ENCODE results near the gene TMEM82. TPM values are rescaled to one million over a fixed set of nuclear protein-coding genes. Genes with fewer than 3 reads are reported as not detected.

The TMEM82 gene
- total RNA-seq, 1 donor from 2014 or later: not detected

GRCh38 chr1:15758953-15759661 lies 16.8 kb downstream of the TMEM82 start:
- peak overlapping the region; percentile 94 for H3K4me3 Mint-ChIP-seq (ENCODE audit: unreplicated experiment)
- FAIRE-seq (no peak), DNase-seq (ENCODE audit: low read depth) (no peak)
- Histone ChIP-seq H3K4me2 (ENCODE audit: low read length) (peak overlapping the region; percentile 92), H3K9ac (ENCODE audit: low read length) (peak overlapping the region; percentile 92), H2AFZ (ENCODE audit: low read depth, low read length) (no peak overlapping the region), H3K4me3 (ENCODE audit: insufficient read depth, low read depth, low read length) (peak overlapping the region; percentile 79), H3K9me3 (ENCODE audit: insufficient read depth, low read depth, low read length) (no peaks in the 10 kb centered on the region), H4K20me1 (ENCODE audit: insufficient read depth, low read length) (peaks cover 33% of the 10 kb centered on the region), H3K36me3 (ENCODE audit: insufficient read depth, low read length) (no peaks in the 10 kb centered on the region), H3K27ac (ENCODE audit: low read depth, low read length) (peak overlapping the region; percentile 83), H3K4me1 (ENCODE audit: insufficient read depth, low read length) (peaks cover 23% of the 10 kb centered on the region), H3K27me3 (ENCODE audit: insufficient read depth, low read length) (no peaks in the 10 kb centered on the region), H3K79me2 (ENCODE audit: insufficient read depth, low read length) (peaks cover 51% of the 10 kb centered on the region)
- H3K9me3 Mint-ChIP-seq (ENCODE audit: unreplicated experiment): peaks cover 3% of the 10 kb centered on the region
- H3K36me3 Mint-ChIP-seq (ENCODE audit: low read depth, unreplicated experiment): peaks cover 14% of the 10 kb centered on the region
- peaks cover 4% of the 10 kb centered on the region for H3K27me3 Mint-ChIP-seq (ENCODE audit: low read depth, unreplicated experiment)
- no peak for TF ChIP-seq EZH2 (IDR thresholded peaks at IDR 0.05; ENCODE audit: insufficient read depth, low read length)
- TF ChIP-seq, protein P1, sequence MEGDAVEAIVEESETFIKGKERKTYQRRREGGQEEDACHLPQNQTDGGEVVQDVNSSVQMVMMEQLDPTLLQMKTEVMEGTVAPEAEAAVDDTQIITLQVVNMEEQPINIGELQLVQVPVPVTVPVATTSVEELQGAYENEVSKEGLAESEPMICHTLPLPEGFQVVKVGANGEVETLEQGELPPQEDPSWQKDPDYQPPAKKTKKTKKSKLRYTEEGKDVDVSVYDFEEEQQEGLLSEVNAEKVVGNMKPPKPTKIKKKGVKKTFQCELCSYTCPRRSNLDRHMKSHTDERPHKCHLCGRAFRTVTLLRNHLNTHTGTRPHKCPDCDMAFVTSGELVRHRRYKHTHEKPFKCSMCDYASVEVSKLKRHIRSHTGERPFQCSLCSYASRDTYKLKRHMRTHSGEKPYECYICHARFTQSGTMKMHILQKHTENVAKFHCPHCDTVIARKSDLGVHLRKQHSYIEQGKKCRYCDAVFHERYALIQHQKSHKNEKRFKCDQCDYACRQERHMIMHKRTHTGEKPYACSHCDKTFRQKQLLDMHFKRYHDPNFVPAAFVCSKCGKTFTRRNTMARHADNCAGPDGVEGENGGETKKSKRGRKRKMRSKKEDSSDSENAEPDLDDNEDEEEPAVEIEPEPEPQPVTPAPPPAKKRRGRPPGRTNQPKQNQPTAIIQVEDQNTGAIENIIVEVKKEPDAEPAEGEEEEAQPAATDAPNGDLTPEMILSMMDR (IDR thresholded peaks at IDR 0.05; ENCODE audit: insufficient read depth, low read depth, low read length): no peak
- peak overlapping the region; percentile 85 for H3K27ac Mint-ChIP-seq (ENCODE audit: unreplicated experiment)
- H3K4me1 Mint-ChIP-seq (ENCODE audit: low read depth, unreplicated experiment): peaks cover 14% of the 10 kb centered on the region

- no peaks in the 10 kb centered on the region for H3K9me3 ChIP-seq (ENCODE audit: insufficient read depth, low read depth, low read length)
- Mint-ChIP-seq H3K36me3 (ENCODE audit: low read depth, unreplicated experiment) (peaks cover 22% of the 10 kb centered on the region), H3K4me1 (ENCODE audit: low read depth, unreplicated experiment) (peaks cover 24% of the 10 kb centered on the region), H3K27me3 (ENCODE audit: low read depth, unreplicated experiment) (no peaks in the 10 kb centered on the region), H3K27ac (ENCODE audit: unreplicated experiment) (peak overlapping the region; percentile 66), H3K4me3 (ENCODE audit: unreplicated experiment) (peak overlapping the region; percentile 94), H3K9me3 (ENCODE audit: unreplicated experiment) (no peaks in the 10 kb centered on the region)
- H3K27me3 ChIP-seq (ENCODE audit: insufficient read depth, low read length): no peaks in the 10 kb centered on the region
- TF ChIP-seq, protein P1 (IDR thresholded peaks at IDR 0.05; ENCODE audit: insufficient read depth, low read depth, low read length): no peak
- no peak for TF ChIP-seq EZH2 (IDR thresholded peaks at IDR 0.05; ENCODE audit: insufficient read depth, low read length)
- peak overlapping the region; percentile 92 for H3K4me2 ChIP-seq (ENCODE audit: low read length)
- peak; percentile 54 for FAIRE-seq
- peaks cover 5% of the 10 kb centered on the region for H3K36me3 ChIP-seq (ENCODE audit: insufficient read depth, low read length)
- H2AFZ ChIP-seq (ENCODE audit: low read depth, low read length): no peak overlapping the region
- H3K27ac ChIP-seq (ENCODE audit: low read depth, low read length): peak overlapping the region; percentile 72
- H3K4me3 ChIP-seq (ENCODE audit: insufficient read depth, low read depth, low read length): peak overlapping the region; percentile 79
- DNase-seq (ENCODE audit: low read depth): peak; percentile 75
- H4K20me1 ChIP-seq (ENCODE audit: insufficient read depth, low read length): peaks cover 49% of the 10 kb centered on the region
- H3K79me2 ChIP-seq (ENCODE audit: insufficient read depth, low read length): peaks cover 62% of the 10 kb centered on the region
- H3K9ac ChIP-seq (ENCODE audit: low read length): peak overlapping the region; percentile 92
- H3K4me1 ChIP-seq (ENCODE audit: insufficient read depth, low read length): peaks cover 28% of the 10 kb centered on the region
Observed at GRCh38 chr1:15760520-15761211, 18.4 kb downstream of the TMEM82 start.

All from astrocyte (in vitro differentiated cells and primary cell).